Measurements from ENCODE around the gene CUBN.

The CUBN gene

GRCh38 chr10:17084258-17084657 lies 45.4 kb downstream of the CUBN start:
- H3K4me1 ChIP-seq (ENCODE audit: insufficient read depth, insufficient read length), result no peaks in the 10 kb centered on the region
- TF ChIP-seq YY1 (IDR thresholded peaks at IDR 0.05; ENCODE audit: insufficient read depth, insufficient read length) (no peak), SUZ12 (IDR thresholded peaks at IDR 0.05; ENCODE audit: extremely low read depth, insufficient read depth, insufficient read length) (no peak), ZNF274 (IDR thresholded peaks at IDR 0.05; ENCODE audit: low read depth, low read length) (no peak)

GRCh38 chr10:17081431-17081830 lies 48.2 kb downstream of the CUBN start:
- Histone ChIP-seq H3K4me1 (ENCODE audit: insufficient read depth, insufficient read length) (no peaks in the 10 kb centered on the region), H3K27me3 (ENCODE audit: insufficient read depth, insufficient read length) (no peaks in the 10 kb centered on the region)

More at GRCh38 chr10:17084258-17084657, 45.4 kb downstream of the CUBN start:
- no peak for DNase-seq (ENCODE audit: low read depth, low spot score)
- Histone ChIP-seq H3K27me3 (ENCODE audit: insufficient read depth, insufficient read length) (no peaks in the 10 kb centered on the region), H3K9me3 (ENCODE audit: insufficient read depth, low read length) (no peaks in the 10 kb centered on the region; the same call in 1 of the 2 replicates), H3K4me3 (ENCODE audit: insufficient read length, low read depth) (no peak overlapping the region), H3K9ac (ENCODE audit: insufficient read length, low read depth) (no peak overlapping the region), H3K36me3 (ENCODE audit: insufficient read depth, insufficient read length, low read length) (no peaks in the 10 kb centered on the region)

GRCh38 chr10:17077890-17078289 lies 51.7 kb downstream of the CUBN start:
- Histone ChIP-seq H3K36me3 (ENCODE audit: insufficient read depth, insufficient read length, low read length) (no peaks in the 10 kb centered on the region), H3K9me3 (ENCODE audit: insufficient read depth, low read length) (no peaks in the 10 kb centered on the region; the same call in 1 of the 2 replicates), H3K9ac (ENCODE audit: insufficient read length, low read depth) (no peak overlapping the region), H3K4me1 (ENCODE audit: insufficient read depth, insufficient read length) (no peaks in the 10 kb centered on the region), H3K4me3 (ENCODE audit: insufficient read length, low read depth) (no peak overlapping the region), H3K27me3 (ENCODE audit: insufficient read depth, insufficient read length) (no peaks in the 10 kb centered on the region)
- TF ChIP-seq ZNF274 (IDR thresholded peaks at IDR 0.05; ENCODE audit: low read depth, low read length), result no peak
- TF ChIP-seq SUZ12 (IDR thresholded peaks at IDR 0.05; ENCODE audit: extremely low read depth, insufficient read depth, insufficient read length), result no peak
- no peak for TF ChIP-seq YY1 (IDR thresholded peaks at IDR 0.05; ENCODE audit: insufficient read depth, insufficient read length)
- no peak for DNase-seq (ENCODE audit: low read depth, low spot score)

More at GRCh38 chr10:17081431-17081830, 48.2 kb downstream of the CUBN start:
- Histone ChIP-seq H3K4me3 (ENCODE audit: insufficient read length, low read depth) (no peak overlapping the region), H3K9me3 (ENCODE audit: insufficient read depth, low read length) (no peaks in the 10 kb centered on the region; the same call in 1 of the 2 replicates), H3K36me3 (ENCODE audit: insufficient read depth, insufficient read length, low read length) (no peaks in the 10 kb centered on the region), H3K9ac (ENCODE audit: insufficient read length, low read depth) (no peak overlapping the region)
- no peak for DNase-seq (ENCODE audit: low read depth, low spot score)
- TF ChIP-seq YY1 (IDR thresholded peaks at IDR 0.05; ENCODE audit: insufficient read depth, insufficient read length) (no peak), SUZ12 (IDR thresholded peaks at IDR 0.05; ENCODE audit: extremely low read depth, insufficient read depth, insufficient read length) (no peak), ZNF274 (IDR thresholded peaks at IDR 0.05; ENCODE audit: low read depth, low read length) (no peak)

- Histone ChIP-seq H3K36me3 (ENCODE audit: insufficient read depth, insufficient read length, low read length) (no peaks in the 10 kb centered on the region), H3K4me1 (ENCODE audit: insufficient read depth, insufficient read length) (no peaks in the 10 kb centered on the region), H3K27me3 (ENCODE audit: insufficient read depth, insufficient read length) (no peaks in the 10 kb centered on the region), H3K4me3 (ENCODE audit: insufficient read length, low read depth) (no peak overlapping the region), H3K9me3 (ENCODE audit: insufficient read depth, low read length) (no peaks in the 10 kb centered on the region; the same call in 1 of the 2 replicates), H3K9ac (ENCODE audit: insufficient read length, low read depth) (no peak overlapping the region)
- no peak for TF ChIP-seq YY1 (IDR thresholded peaks at IDR 0.05; ENCODE audit: insufficient read depth, insufficient read length)
- TF ChIP-seq SUZ12 (IDR thresholded peaks at IDR 0.05; ENCODE audit: extremely low read depth, insufficient read depth, insufficient read length), result no peak
- TF ChIP-seq ZNF274 (IDR thresholded peaks at IDR 0.05; ENCODE audit: low read depth, low read length), result no peak
- no peak for DNase-seq (ENCODE audit: low read depth, low spot score)
Observed at GRCh38 chr10:17077346-17077781, 52.2 kb downstream of the CUBN start.

GRCh38 chr10:17076626-17077345 lies 52.8 kb downstream of the CUBN start:
- Histone ChIP-seq H3K9ac (ENCODE audit: insufficient read length, low read depth) (no peak overlapping the region), H3K9me3 (ENCODE audit: insufficient read depth, low read length) (no peaks in the 10 kb centered on the region), H3K36me3 (ENCODE audit: insufficient read depth, insufficient read length, low read length) (no peaks in the 10 kb centered on the region), H3K4me3 (ENCODE audit: insufficient read length, low read depth) (no peak overlapping the region), H3K27me3 (ENCODE audit: insufficient read depth, insufficient read length) (no peaks in the 10 kb centered on the region), H3K4me1 (ENCODE audit: insufficient read depth, insufficient read length) (no peaks in the 10 kb centered on the region)
- DNase-seq (ENCODE audit: low read depth, low spot score), result no peak
- TF ChIP-seq SUZ12 (IDR thresholded peaks at IDR 0.05; ENCODE audit: extremely low read depth, insufficient read depth, insufficient read length), result no peak
- no peak for TF ChIP-seq ZNF274 (IDR thresholded peaks at IDR 0.05; ENCODE audit: low read depth, low read length)
- no peak for TF ChIP-seq YY1 (IDR thresholded peaks at IDR 0.05; ENCODE audit: insufficient read depth, insufficient read length)

GRCh38 chr10:17075533-17076359 lies 53.9 kb downstream of the CUBN start:
- Histone ChIP-seq H3K4me1 (ENCODE audit: insufficient read depth, insufficient read length) (no peaks in the 10 kb centered on the region), H3K4me3 (ENCODE audit: insufficient read length, low read depth) (no peak overlapping the region), H3K9me3 (ENCODE audit: insufficient read depth, low read length) (no peaks in the 10 kb centered on the region), H3K36me3 (ENCODE audit: insufficient read depth, insufficient read length, low read length) (no peaks in the 10 kb centered on the region), H3K27me3 (ENCODE audit: insufficient read depth, insufficient read length) (no peaks in the 10 kb centered on the region), H3K9ac (ENCODE audit: insufficient read length, low read depth) (no peak overlapping the region)
- no peak for DNase-seq (ENCODE audit: low read depth, low spot score)
- TF ChIP-seq YY1 (IDR thresholded peaks at IDR 0.05; ENCODE audit: insufficient read depth, insufficient read length), result no peak
- TF ChIP-seq ZNF274 (IDR thresholded peaks at IDR 0.05; ENCODE audit: low read depth, low read length), result no peak
- TF ChIP-seq SUZ12 (IDR thresholded peaks at IDR 0.05; ENCODE audit: extremely low read depth, insufficient read depth, insufficient read length), result no peak

- no peaks in the 10 kb centered on the region for H3K4me1 ChIP-seq (ENCODE audit: insufficient read depth, insufficient read length)
- TF ChIP-seq ZNF274 (IDR thresholded peaks at IDR 0.05; ENCODE audit: low read depth, low read length), result no peak
- no peak for TF ChIP-seq SUZ12 (IDR thresholded peaks at IDR 0.05; ENCODE audit: extremely low read depth, insufficient read depth, insufficient read length)
- TF ChIP-seq YY1 (IDR thresholded peaks at IDR 0.05; ENCODE audit: insufficient read depth, insufficient read length), result no peak
- H3K4me3 ChIP-seq (ENCODE audit: insufficient read length, low read depth), result no peak overlapping the region
- no peaks in the 10 kb centered on the region for H3K9me3 ChIP-seq (ENCODE audit: insufficient read depth, low read length)
- DNase-seq (ENCODE audit: low read depth, low spot score), result no peak
- no peak overlapping the region for H3K9ac ChIP-seq (ENCODE audit: insufficient read length, low read depth)
- H3K36me3 ChIP-seq (ENCODE audit: insufficient read depth, insufficient read length, low read length), result no peaks in the 10 kb centered on the region
- H3K27me3 ChIP-seq (ENCODE audit: insufficient read depth, insufficient read length), result no peaks in the 10 kb centered on the region
Observed at GRCh38 chr10:17074541-17074847, 55.1 kb downstream of the CUBN start.

Measured in NT2/D1 (cell line).